Panc1 (cell line): ENCODE results near the gene PAXIP1.

ENCODE experiments used
- CTCF ChIP-seq: fragments of 450-650 bp; IDR thresholded peaks from 2 replicates; pipeline ENCODE4 v1.5.1; 2017; ENCODE audit warnings: mild to moderate bottlenecking
- POLR2AphosphoS5 ChIP-seq: IDR thresholded peaks from 2 replicates; pipeline ENCODE4 v1.6.1; 2012; ENCODE audit warnings: mild to moderate bottlenecking, low read depth, low read length, moderate library complexity
- SIN3A ChIP-seq: IDR thresholded peaks from 2 replicates; pipeline ENCODE4 v1.6.1; 2012; ENCODE audit warnings: low read depth, mild to moderate bottlenecking, low read length, moderate library complexity, borderline replicate concordance; ENCODE audit not compliant: insufficient read depth
- TCF7L2 ChIP-seq: IDR thresholded peaks from 2 replicates; pipeline ENCODE4 v1.6.1; 2011; ENCODE audit warnings: mild to moderate bottlenecking, low read depth, low read length, inconsistent platforms
- TF ChIP-seq, protein P1 (sequence below), 2 experiments: IDR thresholded peaks; 2 replicates each; pipeline ENCODE4 v1.6.1; 2011 to 2012; ENCODE audit warnings: low read depth in 2 of 2, control low read depth in 1 of 2, low read length in 1 of 2, mild to moderate bottlenecking in 1 of 2, moderate library complexity in 1 of 2; ENCODE audit not compliant: insufficient read depth in 1 of 2

DNA sequence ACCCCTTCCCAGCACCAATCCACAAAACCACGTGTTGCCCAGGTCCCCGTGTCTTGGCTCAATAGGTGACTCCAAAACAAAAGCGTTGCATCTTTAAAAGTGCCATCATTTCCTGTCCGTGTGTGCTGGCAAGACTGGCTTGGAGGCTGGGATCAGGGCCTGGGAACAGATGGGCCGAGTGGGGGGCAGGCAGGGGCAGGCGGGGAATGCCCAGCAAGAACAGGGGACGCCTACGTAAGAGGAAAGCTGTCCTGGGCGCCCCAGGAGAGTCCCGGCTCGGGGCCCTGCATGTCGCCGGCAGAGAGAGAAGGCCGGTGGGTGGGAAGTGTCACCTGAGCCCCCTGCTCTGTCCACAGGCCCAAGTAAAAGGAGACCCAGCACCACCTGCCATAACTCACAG, 86.5 kb downstream of the PAXIP1 start:
- TF ChIP-seq CTCF (no peak), SIN3A (no peak), POLR2AphosphoS5 (no peak), TCF7L2 (no peak)
- TF ChIP-seq, protein P1, sequence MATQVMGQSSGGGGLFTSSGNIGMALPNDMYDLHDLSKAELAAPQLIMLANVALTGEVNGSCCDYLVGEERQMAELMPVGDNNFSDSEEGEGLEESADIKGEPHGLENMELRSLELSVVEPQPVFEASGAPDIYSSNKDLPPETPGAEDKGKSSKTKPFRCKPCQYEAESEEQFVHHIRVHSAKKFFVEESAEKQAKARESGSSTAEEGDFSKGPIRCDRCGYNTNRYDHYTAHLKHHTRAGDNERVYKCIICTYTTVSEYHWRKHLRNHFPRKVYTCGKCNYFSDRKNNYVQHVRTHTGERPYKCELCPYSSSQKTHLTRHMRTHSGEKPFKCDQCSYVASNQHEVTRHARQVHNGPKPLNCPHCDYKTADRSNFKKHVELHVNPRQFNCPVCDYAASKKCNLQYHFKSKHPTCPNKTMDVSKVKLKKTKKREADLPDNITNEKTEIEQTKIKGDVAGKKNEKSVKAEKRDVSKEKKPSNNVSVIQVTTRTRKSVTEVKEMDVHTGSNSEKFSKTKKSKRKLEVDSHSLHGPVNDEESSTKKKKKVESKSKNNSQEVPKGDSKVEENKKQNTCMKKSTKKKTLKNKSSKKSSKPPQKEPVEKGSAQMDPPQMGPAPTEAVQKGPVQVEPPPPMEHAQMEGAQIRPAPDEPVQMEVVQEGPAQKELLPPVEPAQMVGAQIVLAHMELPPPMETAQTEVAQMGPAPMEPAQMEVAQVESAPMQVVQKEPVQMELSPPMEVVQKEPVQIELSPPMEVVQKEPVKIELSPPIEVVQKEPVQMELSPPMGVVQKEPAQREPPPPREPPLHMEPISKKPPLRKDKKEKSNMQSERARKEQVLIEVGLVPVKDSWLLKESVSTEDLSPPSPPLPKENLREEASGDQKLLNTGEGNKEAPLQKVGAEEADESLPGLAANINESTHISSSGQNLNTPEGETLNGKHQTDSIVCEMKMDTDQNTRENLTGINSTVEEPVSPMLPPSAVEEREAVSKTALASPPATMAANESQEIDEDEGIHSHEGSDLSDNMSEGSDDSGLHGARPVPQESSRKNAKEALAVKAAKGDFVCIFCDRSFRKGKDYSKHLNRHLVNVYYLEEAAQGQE (IDR thresholded peaks at IDR 0.05; ENCODE audit: insufficient read depth in 1 of 2, low read depth in 2 of 2, low read length in 1 of 2) = no peak
